Measurements from ENCODE around the gene USP9X.

DNA sequence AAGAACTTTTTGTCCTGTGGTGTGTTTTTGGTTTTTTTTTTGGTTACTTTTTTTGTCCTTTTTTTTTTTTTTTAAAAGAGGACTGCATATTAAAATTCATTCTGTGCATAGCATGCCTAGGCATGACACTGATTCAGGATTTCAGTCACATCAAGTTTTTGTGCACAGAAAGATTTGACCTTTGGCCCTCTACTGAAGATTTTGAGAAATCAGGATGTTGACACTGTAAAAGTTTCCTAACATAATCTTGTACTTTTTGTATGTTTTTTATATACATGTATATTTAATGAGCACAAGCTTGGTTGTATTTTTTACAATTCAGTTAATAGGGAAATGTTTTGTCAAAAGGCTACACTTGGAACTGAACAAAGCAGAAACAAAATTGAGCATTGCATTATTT lies 148.7 kb downstream of the USP9X start:
- TF ChIP-seq TAF1 (IDR thresholded peaks at IDR 0.05; ENCODE audit: borderline replicate concordance, low read depth, low read length) (no peak), POLR2A (IDR thresholded peaks at IDR 0.05; ENCODE audit: low read depth, low read length) (no peak)

Measured in GM12892 (cell line).